ENCODE measurements around the gene AP5M1.

DNA sequence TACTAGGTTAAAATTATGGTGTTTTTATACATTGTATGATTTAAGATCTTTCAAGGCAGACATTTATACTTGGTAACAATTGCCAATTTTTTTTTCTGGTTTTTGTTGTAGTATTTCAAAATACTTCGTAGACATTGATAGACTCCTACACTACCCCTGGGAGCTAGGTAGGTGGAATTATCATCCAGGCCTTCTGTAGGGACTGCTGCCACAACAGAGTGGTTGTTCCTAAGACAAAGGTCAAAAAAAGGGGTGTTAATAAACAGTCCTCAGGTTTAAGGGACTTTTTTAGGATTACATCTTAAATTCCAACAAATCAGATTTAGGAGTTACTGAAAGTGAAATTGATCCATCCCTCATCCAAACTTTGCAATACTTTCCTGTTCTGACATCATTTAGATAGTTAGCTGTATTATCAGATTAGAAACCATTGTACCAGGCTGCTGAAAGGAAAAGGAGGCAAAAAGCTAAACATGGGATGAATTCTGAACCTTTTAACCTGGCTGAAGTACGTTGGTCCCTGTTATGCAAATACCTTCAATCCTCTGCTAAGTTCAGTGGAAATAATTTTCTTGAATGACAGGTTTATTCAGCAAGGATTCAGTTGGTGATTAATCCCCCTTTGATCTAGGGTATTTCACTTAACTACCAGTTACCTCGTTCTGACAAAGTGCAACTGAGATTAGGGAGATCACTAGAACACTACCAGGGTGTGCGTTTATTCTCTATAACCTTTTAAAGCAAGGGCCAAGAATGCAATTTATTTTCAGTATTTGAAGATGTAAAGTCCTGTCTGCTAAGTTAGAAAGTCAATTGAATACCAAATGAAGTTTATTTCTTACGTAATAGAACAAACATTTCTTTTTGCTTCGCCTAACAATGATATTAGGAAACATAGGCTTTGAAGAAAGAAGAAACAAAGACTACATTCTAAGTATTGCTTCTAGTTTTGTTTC lies 23.2 kb downstream of the AP5M1 start:
- TF ChIP-seq CTCF (IDR thresholded peaks at IDR 0.05): no peak
- no peak for TF ChIP-seq POLR2A (IDR thresholded peaks at IDR 0.05)
